ENCODE results near the gene SPRR2G.
A peak's percentile ranks its signal among the peaks of the same experiment; 100 is the strongest.
"Not testable (repeated sequence)": the region's sequence is repeated elsewhere in the genome, so short reads cannot be mapped to it uniquely, and the experiment has no call there.

Gene SPRR2G

GRCh38 chr1:153150846-153151245 is at the start of gene SPRR2G:
TSS of gene SPRR2G (minus strand) at chr1:153150890. CDS start at chr1:153150110, 780 bp downstream.
- no peak for DNase-seq

- no peak for DNase-seq
Observed at GRCh38 chr1:153195216-153195615, 44.5 kb upstream of the SPRR2G start.

GRCh38 chr1:153194331-153195050 is 43.8 kb upstream of the SPRR2G start:
- DNase-seq, result no peak

GRCh38 chr1:153192697-153193096 is 42.0 kb upstream of the SPRR2G start:
- DNase-seq, result no peak

GRCh38 chr1:153190373-153190772 is 39.7 kb upstream of the SPRR2G start:
- no peak for DNase-seq

GRCh38 chr1:153188301-153188700 is 37.6 kb upstream of the SPRR2G start:
- DNase-seq, result not testable (repeated sequence)

- no peak for DNase-seq
Observed at GRCh38 chr1:153180556-153180955, 29.9 kb upstream of the SPRR2G start.

- no peak for DNase-seq
Observed at GRCh38 chr1:153178922-153179321, 28.2 kb upstream of the SPRR2G start.

GRCh38 chr1:153174624-153175023 is 23.9 kb upstream of the SPRR2G start:
- no peak for DNase-seq

- DNase-seq, result no peak
Observed at GRCh38 chr1:153168686-153169085, 18.0 kb upstream of the SPRR2G start.

- no peak for DNase-seq
Observed at GRCh38 chr1:153155541-153155940, 4.9 kb upstream of the SPRR2G start.

GRCh38 chr1:153152481-153152880 is 1.8 kb upstream of the SPRR2G start:
- no peak for DNase-seq

- DNase-seq, result no peak
Observed at GRCh38 chr1:153141377-153141776, 9.3 kb downstream of the SPRR2G start.

GRCh38 chr1:153140484-153140883 is 10.2 kb downstream of the SPRR2G start:
- DNase-seq, result no peak

- DNase-seq, result no peak
Observed at GRCh38 chr1:153133743-153134142, 16.9 kb downstream of the SPRR2G start.

GRCh38 chr1:153133267-153133666 is 17.4 kb downstream of the SPRR2G start:
- no peak for DNase-seq

GRCh38 chr1:153128688-153129087 is 22.0 kb downstream of the SPRR2G start:
- DNase-seq, result not testable (repeated sequence)

GRCh38 chr1:153127296-153127695 is 23.4 kb downstream of the SPRR2G start:
- DNase-seq, result no peak

GRCh38 chr1:153125536-153125935 is 25.2 kb downstream of the SPRR2G start:
- no peak for DNase-seq

GRCh38 chr1:153123793-153124192 is 26.9 kb downstream of the SPRR2G start:
- DNase-seq, result not testable (repeated sequence)

GRCh38 chr1:153122831-153123421 is 27.8 kb downstream of the SPRR2G start:
- peak; percentile 65 for DNase-seq

GRCh38 chr1:153120945-153121344 is 29.7 kb downstream of the SPRR2G start:
- DNase-seq, result no peak

- DNase-seq, result no peak
Observed at GRCh38 chr1:153119491-153119971, 31.2 kb downstream of the SPRR2G start.

- not testable (repeated sequence) for DNase-seq
Observed at GRCh38 chr1:153115264-153115663, 35.4 kb downstream of the SPRR2G start.

- no peak for DNase-seq
Observed at GRCh38 chr1:153113416-153113815, 37.3 kb downstream of the SPRR2G start, which contains the start of gene SPRR2F. TSS of gene SPRR2F (minus strand) at chr1:153113516. CDS start at chr1:153112733, 783 bp downstream.

Measured in NCI-H1105 treated with DMSO at 0.1 percent for 48 hours (cell line).